ENCODE results near the gene PCDH12. TPM values are rescaled to one million over a fixed set of nuclear protein-coding genes. Genes with fewer than 3 reads are reported as not detected.

Gene PCDH12
- total and polyA plus RNA-seq, 2 of the 8 experiments (the other 6 are each of a cell fraction or from before 2014, with no cell fraction given): 0.06 to 0.17 TPM

DNA sequence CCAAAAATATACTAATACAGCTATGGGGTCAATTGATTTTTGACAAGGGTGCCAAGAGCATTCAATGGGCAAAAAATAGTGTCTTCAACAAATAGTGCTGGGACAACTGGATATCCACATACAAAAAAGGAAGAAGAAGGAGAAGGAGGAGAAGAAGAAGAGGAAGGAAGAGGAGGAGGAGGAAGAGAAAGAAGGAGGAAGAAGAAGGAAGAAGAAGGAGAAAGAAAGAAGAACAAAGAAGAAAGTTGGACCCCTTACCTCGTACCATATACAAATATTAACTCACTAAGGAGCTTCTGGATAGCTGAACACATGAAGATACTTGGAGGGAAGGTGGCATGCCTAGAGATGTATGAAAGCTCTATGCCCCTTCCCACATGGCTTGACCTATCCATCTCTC is 51.5 kb downstream of the PCDH12 start (continued):
- no peak for TF ChIP-seq EZH2 (IDR thresholded peaks at IDR 0.05; ENCODE audit: low read depth, low read length, severe bottlenecking)
- no peak for TF ChIP-seq POLR2AphosphoS5 (IDR thresholded peaks at IDR 0.05; ENCODE audit: low read depth, low read length)
- no peak for TF ChIP-seq JUN (IDR thresholded peaks at IDR 0.05; ENCODE audit: low read depth, low read length)
- no peak for TF ChIP-seq NRF1 (IDR thresholded peaks at IDR 0.05; ENCODE audit: low read depth, low read length)
- TF ChIP-seq EP300 (IDR thresholded peaks at IDR 0.05; ENCODE audit: borderline replicate concordance in 1 of 2, low read depth in 2 of 2, low read length in 2 of 2): no peak
